ENCODE data around the gene SLC31A1. TPM values are rescaled to one million over a fixed set of nuclear protein-coding genes. Genes with fewer than 3 reads are reported as not detected.
A peak's percentile ranks its signal among the peaks of the same experiment; 100 is the strongest.

SLC31A1 gene
- total RNA-seq, 1 experiment from 2014 or later = 56.3 TPM

GRCh38 chr9:113302792-113303418 is 81.6 kb downstream of the SLC31A1 start, which contains the start of gene RNF183:
TSS of gene RNF183 (minus strand) at chr9:113303376. CDS start at chr9:113298184, 5,192 bp downstream.
- no peak within 1 kb of the TSS for H3K4me3 Mint-ChIP-seq (ENCODE audit: unreplicated experiment)
- H3K27me3 Mint-ChIP-seq (ENCODE audit: insufficient read depth, unreplicated experiment) = peaks cover 47% of the 10 kb centered on the region
- POLR2A ChIA-PET = interaction anchor here (0.6 kb wide), 1 partner anchor 1064 kb away, joined by 5 read pairs; no protein-coding TSS in a partner anchor
- H3K4me1 Mint-ChIP-seq (ENCODE audit: insufficient read depth, unreplicated experiment) = peaks cover 5% of the 10 kb centered on the region
- intact Hi-C loops (cut with micrococcal nuclease) = loop anchor here (10.0 kb wide), 1 partner anchor 292 kb away; no protein-coding TSS in a partner anchor
- no peak for DNase-seq (ENCODE audit: unreplicated experiment)
- BruUV-seq (replicated peaks) = no TSS peak
- peaks cover 13% of the 10 kb centered on the region for H3K36me3 Mint-ChIP-seq (ENCODE audit: insufficient read depth, unreplicated experiment)
- H3K9me3 Mint-ChIP-seq (ENCODE audit: unreplicated experiment) = no peaks in the 10 kb centered on the region
- no peak for TF ChIP-seq CTCF (IDR thresholded peaks at IDR 0.05; ENCODE audit: unreplicated experiment)
- CTCF ChIA-PET = interaction anchor here (0.6 kb wide), 1 partner anchor 1706 kb away, joined by 4 read pairs; no protein-coding TSS in a partner anchor
- no peak within 1 kb of the TSS for H3K27ac Mint-ChIP-seq (ENCODE audit: low read depth, unreplicated experiment)

- no peak for TF ChIP-seq CTCF (IDR thresholded peaks at IDR 0.05; ENCODE audit: unreplicated experiment)
- CTCF ChIA-PET = interaction anchor here (0.7 kb wide), 1 partner anchor 16 kb away, joined by 4 read pairs; no protein-coding TSS in a partner anchor
- Mint-ChIP-seq H3K9me3 (ENCODE audit: unreplicated experiment) (no peaks in the 10 kb centered on the region), H3K27ac (ENCODE audit: low read depth, unreplicated experiment) (peak overlapping the region; percentile 16), H3K4me3 (ENCODE audit: unreplicated experiment) (no peak overlapping the region), H3K4me1 (ENCODE audit: insufficient read depth, unreplicated experiment) (peaks cover 5% of the 10 kb centered on the region), H3K36me3 (ENCODE audit: insufficient read depth, unreplicated experiment) (peaks cover 6% of the 10 kb centered on the region), H3K27me3 (ENCODE audit: insufficient read depth, unreplicated experiment) (peaks cover 20% of the 10 kb centered on the region)
- POLR2A ChIA-PET = interaction anchor here (1.0 kb wide), 1 partner anchor 53 kb away, joined by 3 read pairs; no protein-coding TSS in a partner anchor
- intact Hi-C loops (cut with micrococcal nuclease) = loop anchor here (10.0 kb wide), 1 partner anchor 288 kb away; no protein-coding TSS in a partner anchor
- DNase-seq (ENCODE audit: unreplicated experiment) = no peak
- BruUV-seq (replicated peaks) = no TSS peak
These were observed 85.2 kb downstream of the SLC31A1 start for GRCh38 chr9:113306566-113306965.

- Mint-ChIP-seq H3K36me3 (ENCODE audit: insufficient read depth, unreplicated experiment) (peaks cover under 1% of the 10 kb centered on the region), H3K27me3 (ENCODE audit: insufficient read depth, unreplicated experiment) (peaks cover 12% of the 10 kb centered on the region), H3K4me1 (ENCODE audit: insufficient read depth, unreplicated experiment) (peaks cover 5% of the 10 kb centered on the region), H3K27ac (ENCODE audit: low read depth, unreplicated experiment) (no peak overlapping the region), H3K4me3 (ENCODE audit: unreplicated experiment) (no peak overlapping the region), H3K9me3 (ENCODE audit: unreplicated experiment) (no peaks in the 10 kb centered on the region)
- intact Hi-C loops (cut with micrococcal nuclease) = loop anchor here (10.0 kb wide), 1 partner anchor 287 kb away; no protein-coding TSS in a partner anchor
- no peak for DNase-seq (ENCODE audit: unreplicated experiment)
- no TSS peak for BruUV-seq (replicated peaks)
- CTCF ChIA-PET = interaction anchor here (1.5 to 3.3 kb wide), 3 partner anchors 11 to 100 kb away, joined by 15 to 30 read pairs (median 16); partner anchors contain the start of gene ALAD
- TF ChIP-seq CTCF (IDR thresholded peaks at IDR 0.05; ENCODE audit: unreplicated experiment) = no peak
- POLR2A ChIA-PET = no interaction called here
These were observed 86.1 kb downstream of the SLC31A1 start for GRCh38 chr9:113307396-113307975.

- CTCF ChIA-PET = interaction anchor here (0.6 to 3.3 kb wide), 13 partner anchors 9 to 349 kb away, joined by 3 to 30 read pairs (median 4); partner anchors contain the start of gene ALAD
- H3K27ac Mint-ChIP-seq (ENCODE audit: low read depth, unreplicated experiment) = no peak overlapping the region
- intact Hi-C loops (cut with micrococcal nuclease) = loop anchor here (1.0 to 10.0 kb wide), 5 partner anchors 92 to 349 kb away; partner anchors contain the start of gene ALAD
- peak; percentile 58 for TF ChIP-seq CTCF (IDR thresholded peaks at IDR 0.05; ENCODE audit: unreplicated experiment)
- POLR2A ChIA-PET = interaction anchor here (1.0 kb wide), 1 partner anchor 34 kb away, joined by 3 read pairs; the partner anchor contains the start of genes CDC26 and PRPF4
- no TSS peak for BruUV-seq (replicated peaks)
- DNase-seq (ENCODE audit: unreplicated experiment) = peak; percentile 64
- H3K9me3 Mint-ChIP-seq (ENCODE audit: unreplicated experiment) = no peaks in the 10 kb centered on the region
- no peaks in the 10 kb centered on the region for H3K4me1 Mint-ChIP-seq (ENCODE audit: insufficient read depth, unreplicated experiment)
- H3K36me3 Mint-ChIP-seq (ENCODE audit: insufficient read depth, unreplicated experiment) = no peaks in the 10 kb centered on the region
- H3K4me3 Mint-ChIP-seq (ENCODE audit: unreplicated experiment) = no peak overlapping the region
- no peaks in the 10 kb centered on the region for H3K27me3 Mint-ChIP-seq (ENCODE audit: insufficient read depth, unreplicated experiment)
These were observed 88.0 kb downstream of the SLC31A1 start for GRCh38 chr9:113309204-113309813.
